H9 (cell line): Measurements from ENCODE around the gene AIG1. TPM values are rescaled to one million over a fixed set of nuclear protein-coding genes. Genes with fewer than 3 reads are reported as not detected.
"Not testable (repeated sequence)": the region's sequence is repeated elsewhere in the genome, so short reads cannot be mapped to it uniquely, and the experiment has no call there.

Experiments used
- DNase-seq: peaks from one replicate; pipeline ENCODE4 v3.0.0-alpha.2; 2017
- H2AFZ ChIP-seq: one replicate; pipeline ENCODE4 v1.6.1; 2013; ENCODE audit warnings: mild to moderate bottlenecking, low read length, control low read depth, moderate library complexity
- H2AK5ac ChIP-seq: 2 replicates; pipeline ENCODE4 v1.6.1; 2013; ENCODE audit warnings: low read length, control low read depth, mixed read lengths; ENCODE audit not compliant: insufficient read length
- H2BK120ac ChIP-seq: one replicate; pipeline ENCODE4 v1.6.1; 2013; ENCODE audit warnings: low read depth, mild to moderate bottlenecking, low read length, control low read depth, inconsistent platforms; ENCODE audit not compliant: poor library complexity, severe bottlenecking
- H2BK12ac ChIP-seq: 2 replicates; pipeline ENCODE4 v1.6.1; 2013; ENCODE audit warnings: low read length, control low read depth, mixed read lengths, low read depth; ENCODE audit not compliant: insufficient read length
- H2BK15ac ChIP-seq: 2 replicates; pipeline ENCODE4 v1.6.1; 2013; ENCODE audit warnings: low read depth, low read length, control low read depth
- H2BK20ac ChIP-seq: one replicate; pipeline ENCODE4 v1.6.1; 2013; ENCODE audit warnings: low read depth, mild to moderate bottlenecking, low read length, control low read depth, inconsistent platforms; ENCODE audit not compliant: poor library complexity, severe bottlenecking
- H2BK5ac ChIP-seq: 2 replicates; pipeline ENCODE4 v1.6.1; 2013; ENCODE audit warnings: low read length, control low read depth, mixed read lengths; ENCODE audit not compliant: insufficient read length
- H3K14ac ChIP-seq: 2 replicates; pipeline ENCODE4 v1.6.1; 2013; ENCODE audit warnings: low read length, control low read depth; ENCODE audit not compliant: insufficient read depth
- H3K18ac ChIP-seq: 2 replicates; pipeline ENCODE4 v1.6.1; 2013; ENCODE audit warnings: low read depth, mild to moderate bottlenecking, mixed read lengths, low read length, control low read depth; ENCODE audit not compliant: insufficient read length
- H3K23ac ChIP-seq: 2 replicates; pipeline ENCODE4 v1.6.1; 2013; ENCODE audit warnings: low read length, control low read depth, mixed read lengths, low read depth; ENCODE audit not compliant: insufficient read length
- H3K23me2 ChIP-seq: 2 replicates; pipeline ENCODE4 v1.6.1; 2013; ENCODE audit warnings: low read depth, mild to moderate bottlenecking, mixed read lengths, low read length, control low read depth; ENCODE audit not compliant: insufficient read length, poor library complexity, severe bottlenecking
- H3K27ac ChIP-seq: 2 replicates; pipeline ENCODE4 v1.5.1; 2013; ENCODE audit warnings: low read length, control low read depth, mixed read lengths, low read depth; ENCODE audit not compliant: insufficient read length
- H3K27me3 ChIP-seq: 2 replicates; pipeline ENCODE4 v1.6.1; 2013; ENCODE audit warnings: low read length, control low read depth, inconsistent platforms; ENCODE audit not compliant: insufficient read depth
- H3K4ac ChIP-seq: 2 replicates; pipeline ENCODE4 v1.6.1; 2013; ENCODE audit warnings: low read depth, mild to moderate bottlenecking, control low read depth, inconsistent platforms, low read length, moderate library complexity
- H3K4me1 ChIP-seq: 2 replicates; pipeline ENCODE4 v1.6.1; 2013; ENCODE audit warnings: low read length, control low read depth, inconsistent platforms; ENCODE audit not compliant: insufficient read depth
- H3K4me2 ChIP-seq: 2 replicates; pipeline ENCODE4 v1.6.1; 2013; ENCODE audit warnings: low read length, control low read depth, mixed read lengths; ENCODE audit not compliant: insufficient read length, insufficient read depth
- H3K56ac ChIP-seq: 2 replicates; pipeline ENCODE4 v1.6.1; 2013; ENCODE audit warnings: low read depth, mild to moderate bottlenecking, mixed read lengths, low read length, control low read depth; ENCODE audit not compliant: insufficient read length
- H3K79me1 ChIP-seq: 2 replicates; pipeline ENCODE4 v1.6.1; 2013; ENCODE audit warnings: low read depth, mild to moderate bottlenecking, moderate library complexity, low read length, control low read depth, inconsistent platforms; ENCODE audit not compliant: insufficient read depth, poor library complexity, severe bottlenecking
- H3K79me2 ChIP-seq: 2 replicates; pipeline ENCODE4 v1.6.1; 2013; ENCODE audit warnings: low read length, control low read depth, inconsistent platforms; ENCODE audit not compliant: insufficient read depth
- H3K9ac ChIP-seq: 2 replicates; pipeline ENCODE4 v1.6.1; 2013; ENCODE audit warnings: low read length, control low read depth, mixed read lengths; ENCODE audit not compliant: insufficient read length; ENCODE audit errors: extremely low read depth
- H3K9me3 ChIP-seq: one replicate; pipeline ENCODE4 v1.6.1; 2013; ENCODE audit warnings: low read depth, low read length, inconsistent platforms; ENCODE audit not compliant: control insufficient read depth
- H3T11ph ChIP-seq: one replicate; pipeline ENCODE4 v1.6.1; 2013; ENCODE audit warnings: mild to moderate bottlenecking, low read length, control low read depth, inconsistent platforms
- H4K20me1 ChIP-seq: one replicate; pipeline ENCODE4 v1.6.1; 2013; ENCODE audit not compliant: control insufficient read depth, insufficient read length, insufficient read depth
- H4K5ac ChIP-seq: 2 replicates; pipeline ENCODE4 v1.6.1; 2013; ENCODE audit warnings: low read depth, mild to moderate bottlenecking, mixed read lengths, low read length, control low read depth; ENCODE audit not compliant: insufficient read length
- H4K8ac ChIP-seq: replicated peaks from 2 replicates; pipeline ENCODE4 v1.6.1; 2013; ENCODE audit warnings: low read length, control low read depth, mixed read lengths, low read depth; ENCODE audit not compliant: insufficient read length
- H4K91ac ChIP-seq: 2 replicates; pipeline ENCODE4 v1.6.1; 2013; ENCODE audit warnings: low read depth, mild to moderate bottlenecking, moderate library complexity, mixed read lengths, low read length, control low read depth; ENCODE audit not compliant: insufficient read length
- H3K27ac Mint-ChIP-seq, 3 experiments: 2 replicates in 2 of 3; 3 replicates in 1 of 3; pipeline ENCODE4 v1.8.0; 2020 to 2021; ENCODE audit warnings: mixed read lengths in 3 of 3, mild to moderate bottlenecking in 1 of 3, moderate library complexity in 1 of 3
- H3K27me3 Mint-ChIP-seq: 2 replicates; pipeline ENCODE4 v1.8.0; 2021; ENCODE audit warnings: low read depth, mild to moderate bottlenecking, moderate library complexity, mixed read lengths
- H3K36me3 Mint-ChIP-seq, 3 experiments: 2 replicates in 2 of 3; 3 replicates in 1 of 3; pipeline ENCODE4 v1.8.0; 2020 to 2021; ENCODE audit warnings: low read depth in 3 of 3, mixed read lengths in 3 of 3; ENCODE audit not compliant: insufficient read depth in 1 of 3
- H3K4me1 Mint-ChIP-seq, 2 experiments: 2 replicates each; pipeline ENCODE4 v1.8.0; 2020; ENCODE audit warnings: mixed read lengths in 2 of 2
- H3K4me3 Mint-ChIP-seq, 2 experiments: 2 replicates in 1 of 2; 3 replicates in 1 of 2; pipeline ENCODE4 v1.8.0; 2020 to 2021; ENCODE audit warnings: mild to moderate bottlenecking in 2 of 2, mixed read lengths in 2 of 2, moderate library complexity in 1 of 2
- H3K9me3 Mint-ChIP-seq, 2 experiments: 2 replicates in 1 of 2; 3 replicates in 1 of 2; pipeline ENCODE4 v1.8.0; 2020; ENCODE audit warnings: mild to moderate bottlenecking in 2 of 2, mixed read lengths in 2 of 2, moderate library complexity in 1 of 2
- WGBS: extraction: QIAGEN DNeasy Blood & Tissue Kit; methylation state at CpG from one replicate; pipeline ENCODE4 v1.1.7; 2013; ENCODE audit warnings: missing lambda C conversion rate, low lambda C conversion rate, mixed read lengths; ENCODE audit not compliant: insufficient read length; ENCODE audit errors: extremely low coverage; 5-methylcytosine and 5-hydroxymethylcytosine counted together
- total RNA-seq: library from RNA; stranded (reverse); gene quantifications from 2 replicates; pipeline ENCODE4 v1.2.1, GENCODE V29; 2021

The AIG1 gene
- total RNA-seq, 1 experiment from 2014 or later: 44.6 TPM

DNA sequence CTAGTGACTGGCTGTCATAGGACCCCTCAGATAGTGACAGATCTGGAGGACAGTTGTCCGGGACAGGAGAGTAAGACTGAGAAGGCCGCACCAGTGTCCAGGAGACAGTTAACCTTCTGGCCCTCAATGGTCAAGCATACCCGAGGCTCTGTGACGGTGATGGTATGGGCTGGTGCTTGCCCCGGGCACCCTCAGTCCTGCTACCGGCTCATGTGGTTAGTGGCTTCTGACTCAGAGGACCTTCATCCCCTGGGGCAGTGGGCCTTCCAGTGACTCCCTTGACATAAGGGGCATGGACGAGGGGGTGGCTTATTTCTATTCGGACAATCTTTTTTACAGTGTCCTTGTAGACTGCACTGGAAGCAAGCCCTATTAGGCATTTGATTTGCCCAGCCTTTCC is 23.3 kb downstream of the AIG1 start:
- no CpG with 5 or more reads among the region's 8 CpGs for WGBS

DNA sequence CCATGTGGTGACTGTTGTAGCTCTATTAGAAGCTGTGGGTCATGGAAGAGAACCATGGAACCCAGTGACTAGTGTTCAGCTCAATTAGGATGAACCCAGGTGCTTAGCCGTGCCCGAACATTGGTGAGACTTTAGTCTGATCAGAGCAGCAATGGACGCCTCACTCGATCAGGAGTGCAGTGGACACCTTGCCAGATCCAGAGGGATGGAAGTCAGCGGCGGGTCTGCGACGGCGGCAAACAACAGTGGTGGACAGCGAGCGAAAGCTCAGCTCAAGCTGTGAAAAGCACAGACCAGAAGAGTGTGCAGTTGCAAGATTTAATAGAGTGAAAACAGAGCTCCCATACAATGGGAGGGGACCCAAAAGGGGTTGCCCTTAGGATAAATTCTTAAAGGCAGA is 26.6 kb downstream of the AIG1 start:
- H4K20me1 ChIP-seq, H3K4me1 ChIP-seq, H3K79me1 ChIP-seq, H3K4me3 Mint-ChIP-seq, H2BK20ac ChIP-seq, H3K9me3 ChIP-seq, H2BK15ac ChIP-seq, H3K4ac ChIP-seq, H3K23ac ChIP-seq, H2BK5ac ChIP-seq, H3K79me2 ChIP-seq, H3K36me3 Mint-ChIP-seq, H3K9me3 Mint-ChIP-seq, H3T11ph ChIP-seq, H4K8ac ChIP-seq, H3K4me2 ChIP-seq, H3K14ac ChIP-seq, H3K27me3 Mint-ChIP-seq, H2AK5ac ChIP-seq, H2AFZ ChIP-seq, H2BK120ac ChIP-seq, H3K4me1 Mint-ChIP-seq, H3K23me2 ChIP-seq, DNase-seq, H4K91ac ChIP-seq, H2BK12ac ChIP-seq, H3K27ac ChIP-seq, H4K5ac ChIP-seq, H3K56ac ChIP-seq, H3K18ac ChIP-seq, H3K9ac ChIP-seq, H3K27me3 ChIP-seq: not testable (repeated sequence)
- peak overlapping the region in 2 of 3 experiments; percentile 32 to 65; a peak in 1 of 7 replicates for H3K27ac Mint-ChIP-seq
- WGBS: no CpG with 5 or more reads among the region's 11 CpGs

More for the DNA sequence above, 23.3 kb downstream of the AIG1 start:
- not testable (repeated sequence) for H2AFZ ChIP-seq, H3K4me2 ChIP-seq, H2BK120ac ChIP-seq, H3K4ac ChIP-seq, H3K4me1 ChIP-seq, H3K9me3 Mint-ChIP-seq, H3K27me3 Mint-ChIP-seq, H3K14ac ChIP-seq, H4K5ac ChIP-seq, H3T11ph ChIP-seq, H4K20me1 ChIP-seq, H2AK5ac ChIP-seq, H2BK20ac ChIP-seq, H3K23ac ChIP-seq, H3K9ac ChIP-seq, H3K27ac ChIP-seq, H3K27ac Mint-ChIP-seq, H3K23me2 ChIP-seq, H4K91ac ChIP-seq, H2BK12ac ChIP-seq, H3K79me2 ChIP-seq, H3K56ac ChIP-seq, H3K79me1 ChIP-seq, H3K36me3 Mint-ChIP-seq, H3K27me3 ChIP-seq, H2BK5ac ChIP-seq, H3K4me1 Mint-ChIP-seq, DNase-seq, H3K4me3 Mint-ChIP-seq, H2BK15ac ChIP-seq, H3K18ac ChIP-seq, H3K9me3 ChIP-seq, H4K8ac ChIP-seq
